Activated CD8-positive, alpha-beta memory T cell treated with anti-CD3 and anti-CD28 coated beads, Interleukin-2, amount 50 U/mL, for 1 hour (primary cell): Measurements from ENCODE around the gene ROR2.
"Not testable (repeated sequence)": the region's sequence is repeated elsewhere in the genome, so short reads cannot be mapped to it uniquely, and the experiment has no call there.

Experiments
- DNase-seq: peaks from one replicate; pipeline ENCODE4 v3.0.0-alpha.2; 2020; ENCODE audit errors: extremely low read depth

Gene ROR2

GRCh38 chr9:91629718-91630117, 320.3 kb downstream of the ROR2 start:
- DNase-seq: no peak

- DNase-seq: no peak
Measured at GRCh38 chr9:91628892-91629291, 321.1 kb downstream of the ROR2 start.

DNA sequence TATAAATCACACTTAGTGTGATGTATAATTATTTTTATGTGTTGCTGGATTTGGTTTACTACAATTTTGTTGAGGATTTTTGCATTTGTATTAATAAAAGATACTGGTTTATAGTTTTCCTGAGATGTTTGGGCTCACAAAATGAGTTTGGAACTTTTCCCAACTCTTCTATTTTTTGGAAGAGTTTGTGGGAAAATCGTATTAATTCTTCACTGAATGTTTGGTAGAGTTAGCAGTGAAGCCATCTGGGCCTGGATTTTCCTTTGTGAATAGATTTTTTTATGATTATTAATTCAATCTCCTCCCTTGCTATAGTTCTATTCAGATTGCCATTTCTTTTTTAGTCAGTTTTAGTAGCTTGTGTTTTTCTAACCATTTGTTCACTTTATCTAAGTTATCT, 324.7 kb downstream of the ROR2 start:
- no peak for DNase-seq

GRCh38 chr9:91623004-91623403, 327.0 kb downstream of the ROR2 start:
- no peak for DNase-seq

GRCh38 chr9:91622121-91622520, 327.9 kb downstream of the ROR2 start:
- DNase-seq: not testable (repeated sequence)

- not testable (repeated sequence) for DNase-seq
Measured at GRCh38 chr9:91614044-91614443, 336.0 kb downstream of the ROR2 start.

DNA sequence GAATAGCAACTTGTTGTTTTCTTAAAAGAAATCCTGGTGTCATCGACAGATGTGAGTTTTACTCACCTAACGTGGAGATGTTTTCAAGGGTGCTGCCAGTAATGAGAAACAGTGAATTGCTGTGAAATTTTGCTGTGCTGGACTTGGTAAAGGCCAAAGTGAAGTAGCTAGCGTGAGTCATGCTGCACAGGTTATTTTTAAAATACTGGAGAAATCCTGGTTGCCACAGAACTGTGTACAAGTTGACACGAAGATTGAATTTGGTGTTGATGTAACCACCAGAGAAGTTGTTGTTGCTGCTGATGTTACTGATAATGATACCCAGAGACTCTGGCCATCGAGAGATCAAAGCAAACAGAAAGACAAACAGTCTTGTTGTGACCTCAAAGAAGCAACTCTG, 338.4 kb downstream of the ROR2 start:
- DNase-seq: no peak

- DNase-seq: no peak
Measured at GRCh38 chr9:91606255-91606995, 343.6 kb downstream of the ROR2 start.

DNA sequence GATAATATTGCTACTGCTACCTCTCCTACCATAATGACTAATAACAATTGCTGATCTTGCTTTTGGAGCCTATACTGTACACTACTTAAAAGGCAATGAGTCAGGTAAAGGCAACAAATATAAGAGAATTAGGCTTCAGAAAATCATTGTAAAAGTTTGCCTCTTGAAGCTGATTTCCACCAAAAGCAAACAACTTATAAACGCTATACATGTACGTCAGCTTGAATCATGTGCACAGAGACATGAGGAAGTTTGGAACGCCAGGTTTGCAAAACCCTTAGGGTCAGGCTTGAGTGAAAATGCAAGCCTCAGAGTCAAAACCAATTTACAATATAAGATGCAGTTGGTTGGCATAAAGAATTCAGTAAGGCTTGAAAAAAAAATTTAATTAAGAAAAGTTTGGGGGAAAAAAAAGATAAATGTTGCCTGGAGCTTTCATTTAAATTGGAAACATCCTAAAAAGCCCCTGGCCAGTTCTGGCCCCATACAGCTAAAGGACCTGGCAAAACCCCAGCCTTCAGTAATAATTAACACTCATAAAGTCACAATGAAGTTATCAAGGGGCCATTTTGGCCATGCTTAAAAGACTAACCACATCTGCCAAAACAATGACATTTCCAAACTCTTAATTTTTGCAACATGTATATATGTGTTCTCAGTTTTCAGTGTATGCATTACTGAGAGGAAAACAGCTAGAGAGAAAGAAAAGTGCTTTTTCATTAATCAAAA, 345.4 kb downstream of the ROR2 start:
- no peak for DNase-seq

DNA sequence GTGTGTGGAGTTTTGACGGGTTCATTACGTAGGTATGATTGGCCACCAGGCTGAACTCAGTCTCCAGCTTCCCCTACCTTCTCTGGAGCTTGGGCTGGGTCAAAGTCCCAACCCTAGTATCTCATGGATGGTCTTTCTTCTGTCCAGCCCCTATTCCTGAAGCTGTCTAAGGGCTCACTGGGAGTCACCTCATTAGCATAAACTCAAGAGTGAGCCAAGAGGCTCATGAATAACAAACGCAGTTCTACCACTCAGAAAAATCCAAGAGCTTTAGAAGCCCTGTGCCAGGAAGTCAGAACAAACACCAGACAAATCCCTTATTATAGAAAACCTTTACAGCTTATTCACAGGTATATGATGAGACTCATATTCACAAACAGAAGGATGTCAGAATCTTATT, 346.1 kb downstream of the ROR2 start:
- DNase-seq: no peak

DNA sequence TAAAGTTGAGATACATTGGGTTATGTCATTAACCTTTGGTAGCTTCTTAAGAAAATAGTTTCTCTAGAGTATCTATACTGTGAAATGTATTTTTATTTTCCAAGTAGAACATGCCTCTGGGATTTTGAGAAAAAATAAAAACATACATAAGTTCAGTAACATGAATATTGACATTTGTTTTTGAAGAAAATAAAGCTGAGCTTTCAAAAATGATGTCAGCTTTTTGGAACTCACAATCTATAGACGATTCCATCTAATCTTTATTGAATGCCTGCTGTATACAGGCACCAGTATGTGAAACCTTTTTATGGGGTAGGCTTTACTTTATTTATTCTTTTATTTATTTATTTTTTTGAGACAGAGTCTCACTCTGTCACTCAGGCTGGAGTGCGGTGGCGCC, 350.5 kb downstream of the ROR2 start:
- DNase-seq: no peak

- DNase-seq: no peak
Measured at GRCh38 chr9:91591627-91592026, 358.4 kb downstream of the ROR2 start.

- DNase-seq: no peak
Measured at GRCh38 chr9:91589101-91589553, 360.9 kb downstream of the ROR2 start.

GRCh38 chr9:91586282-91586681, 363.7 kb downstream of the ROR2 start:
- DNase-seq: no peak

DNA sequence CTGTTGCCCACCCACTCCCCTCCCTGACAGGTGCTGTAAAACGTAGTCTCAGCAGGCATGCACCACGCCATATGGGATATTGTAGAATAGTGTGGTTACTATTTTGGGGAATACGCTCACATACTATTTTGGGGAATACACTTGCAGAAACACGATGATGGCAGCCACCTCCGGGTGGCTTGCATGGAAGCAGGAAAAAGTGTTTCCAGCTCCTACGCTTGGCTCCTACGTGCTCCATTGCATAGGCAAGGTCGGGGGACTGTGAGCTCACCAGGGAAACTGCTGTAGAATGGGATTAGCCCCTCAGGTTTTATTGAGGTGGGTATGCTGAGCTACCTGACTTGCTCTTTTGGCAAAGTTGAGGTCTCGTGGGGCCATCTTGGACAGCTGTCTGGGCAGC, 366.1 kb downstream of the ROR2 start:
- DNase-seq: no peak

DNA sequence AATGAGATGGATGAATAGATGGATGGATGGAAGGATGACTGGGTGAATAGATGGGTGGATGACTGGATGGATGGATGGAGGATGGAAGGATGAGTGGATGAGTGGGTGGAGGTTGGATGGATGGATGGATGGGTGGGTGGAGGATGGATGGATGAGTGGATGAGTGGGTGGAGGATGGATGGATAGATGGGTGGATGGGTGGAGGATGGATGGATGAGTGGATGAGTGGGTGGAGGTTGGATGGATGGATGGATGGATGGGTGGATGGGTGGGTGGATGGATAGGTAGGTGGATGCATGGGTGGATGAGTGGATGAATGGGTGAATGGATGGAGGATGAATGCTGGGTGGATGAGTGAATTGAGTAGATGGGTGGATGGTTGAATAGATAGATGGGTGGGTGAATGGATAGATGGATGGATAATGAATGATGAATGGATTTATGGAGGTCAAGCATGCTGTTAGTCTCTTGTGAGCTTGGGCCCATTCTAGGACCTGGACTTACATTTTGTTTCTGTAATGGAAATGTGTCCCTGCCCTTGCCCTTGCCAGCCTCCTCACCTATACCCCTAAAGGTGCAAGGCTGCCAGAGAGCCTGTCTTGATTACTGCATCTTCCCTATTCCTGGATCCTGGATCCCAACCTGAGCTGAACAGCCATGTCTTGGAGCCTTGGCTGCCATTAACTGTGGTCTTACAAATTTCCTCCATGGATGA, 366.7 kb downstream of the ROR2 start:
- no peak for DNase-seq

GRCh38 chr9:91582181-91582580, 367.8 kb downstream of the ROR2 start:
- no peak for DNase-seq

DNA sequence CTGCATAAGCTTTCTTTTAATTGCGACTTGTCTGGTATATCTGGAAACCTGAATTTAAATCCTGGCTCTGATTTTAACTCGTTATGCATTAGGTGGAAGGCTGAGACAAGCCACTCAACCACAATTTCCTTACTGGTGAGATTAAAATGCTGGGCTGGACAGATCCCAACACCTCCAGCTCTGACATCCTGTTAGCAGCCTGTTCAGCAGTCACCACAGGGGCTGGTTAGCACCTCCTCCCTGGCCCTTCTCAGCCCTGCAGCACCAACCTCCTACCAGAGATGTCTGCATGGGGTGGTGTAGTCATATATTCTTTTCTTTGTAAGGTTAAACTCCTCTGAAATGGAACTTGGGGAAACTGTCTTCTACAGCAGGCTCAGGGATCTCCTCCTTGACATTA, 369.9 kb downstream of the ROR2 start:
- DNase-seq: no peak

DNA sequence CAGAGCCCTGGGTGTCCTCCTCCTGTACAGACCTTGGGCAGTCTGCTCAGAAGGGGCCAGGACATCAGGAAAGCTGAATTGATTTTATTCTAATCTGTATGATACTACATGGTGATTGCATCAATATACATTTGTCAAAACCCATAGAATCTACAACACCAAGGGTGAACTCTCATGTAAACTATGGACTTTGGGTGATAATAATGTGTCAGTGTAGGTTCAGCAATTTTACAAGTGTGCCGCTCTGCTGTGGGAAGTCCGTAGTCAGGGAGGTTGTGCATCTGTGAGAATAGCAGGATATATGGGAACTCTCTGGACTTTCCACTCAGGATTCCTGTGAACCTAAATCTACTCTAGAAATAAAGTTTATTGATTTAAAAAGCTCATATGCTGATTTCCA, 371.1 kb downstream of the ROR2 start:
- DNase-seq: no peak

DNA sequence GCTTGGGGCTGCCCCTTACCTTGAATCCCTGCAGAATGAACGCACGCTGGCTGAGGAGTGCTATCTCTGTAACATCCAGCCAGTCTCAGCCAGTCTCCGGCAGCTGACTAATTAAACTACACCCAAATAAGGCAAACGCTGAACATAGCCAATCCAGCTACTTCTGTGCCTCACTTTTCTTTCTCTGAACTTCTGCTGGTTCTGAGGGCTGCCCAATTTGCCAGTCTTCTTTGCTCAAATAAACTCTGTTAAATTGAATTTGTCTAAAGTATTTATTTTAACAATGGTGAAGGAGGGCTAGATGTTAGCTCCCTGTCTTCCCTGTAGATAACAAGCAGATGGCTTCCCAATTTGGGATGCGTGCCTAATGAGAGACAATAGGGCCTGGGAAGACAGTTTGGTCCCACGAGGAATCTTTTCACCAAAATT, 372.4 kb downstream of the ROR2 start:
- no peak for DNase-seq

- DNase-seq: no peak
Measured at GRCh38 chr9:91572811-91573210, 377.2 kb downstream of the ROR2 start.

DNA sequence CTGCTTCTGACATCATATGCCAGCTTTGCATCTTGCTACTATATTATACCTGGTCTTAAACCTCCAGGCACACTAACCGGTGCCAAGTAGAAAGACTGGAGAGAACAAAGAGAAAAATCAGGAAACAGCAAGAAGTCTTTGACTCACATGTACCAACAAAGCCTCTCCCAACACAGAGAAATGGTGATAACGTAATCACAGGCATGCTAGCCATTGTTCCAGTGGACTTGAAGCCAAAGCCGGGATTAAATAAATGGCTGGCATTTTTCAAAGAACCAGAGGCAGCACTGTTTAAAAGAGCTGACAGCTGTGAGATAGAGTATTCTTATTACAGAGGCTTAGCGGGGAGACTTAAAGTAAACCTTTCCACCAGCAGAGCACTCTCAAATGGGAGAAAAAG, 378.0 kb downstream of the ROR2 start:
- no peak for DNase-seq

DNA sequence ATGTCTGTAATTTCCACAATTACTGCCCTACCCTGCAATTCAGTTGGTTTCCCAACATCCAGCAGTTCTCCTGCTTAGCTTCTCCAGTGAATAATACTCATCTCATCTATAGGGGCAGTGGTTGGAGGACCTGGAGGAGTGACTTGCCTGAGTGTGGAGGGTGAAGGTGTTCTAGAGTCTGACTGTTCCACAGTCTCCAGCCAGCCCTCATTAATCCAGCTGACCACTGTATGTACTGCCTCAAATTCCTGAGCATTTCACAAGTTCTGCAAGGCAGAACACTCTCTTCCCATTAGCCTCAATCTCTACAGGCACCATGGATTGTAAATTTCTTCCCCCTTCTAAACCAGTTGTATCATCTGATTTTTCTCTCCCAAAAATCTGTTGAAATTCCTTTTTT, 379.0 kb downstream of the ROR2 start:
- DNase-seq: no peak
